Smooth muscle cell (in vitro differentiated cells): ENCODE measurements around the gene NFAT5. TPM values are rescaled to one million over a fixed set of nuclear protein-coding genes. Genes with fewer than 3 reads are reported as not detected.

Source experiments
- DNase-seq: peaks from one replicate; lab custom pipeline; 2025; ENCODE audit not compliant: unreplicated experiment; lab: John Stamatoyannopoulos, UW
- H2AFZ ChIP-seq: fragments of 200-600 bp; sonication (generic); 2 replicates; pipeline ENCODE4 v1.6.0; 2016; ENCODE audit warnings: antibody characterized with exemption, low read depth, mild to moderate bottlenecking
- H3F3A ChIP-seq: fragments of 200-600 bp; sonication (generic); 2 replicates; pipeline ENCODE4 v1.6.0; 2017; ENCODE audit warnings: antibody characterized with exemption, low read depth
- H3K27ac ChIP-seq: fragments of 200-600 bp; sonication (generic); 2 replicates; pipeline ENCODE4 v1.5.1; 2016; ENCODE audit warnings: low read depth, mild to moderate bottlenecking
- H3K27me3 ChIP-seq: fragments of 200-600 bp; sonication (generic); 2 replicates; pipeline ENCODE4 v1.6.1; 2016; ENCODE audit warnings: low read depth, mild to moderate bottlenecking
- H3K36me3 ChIP-seq: fragments of 200-600 bp; sonication (generic); 2 replicates; pipeline ENCODE4 v1.5.1; 2016; ENCODE audit warnings: low read depth
- H3K4me1 ChIP-seq: fragments of 200-600 bp; sonication (generic); 2 replicates; pipeline ENCODE4 v1.5.1; 2016; ENCODE audit warnings: low read depth
- H3K4me2 ChIP-seq: fragments of 200-600 bp; sonication (generic); 2 replicates; pipeline ENCODE4 v1.6.0; 2016; ENCODE audit warnings: mild to moderate bottlenecking
- H3K4me3 ChIP-seq: fragments of 200-600 bp; sonication (generic); 2 replicates; pipeline ENCODE4 v1.5.1; 2016; ENCODE audit warnings: mild to moderate bottlenecking
- H3K79me2 ChIP-seq: fragments of 200-600 bp; sonication (generic); 2 replicates; pipeline ENCODE4 v1.6.0; 2016; ENCODE audit warnings: low read depth, mild to moderate bottlenecking
- H3K9ac ChIP-seq: fragments of 200-600 bp; sonication (generic); 2 replicates; pipeline ENCODE4 v1.6.0; 2016; ENCODE audit warnings: low read depth
- H3K9me3 ChIP-seq: fragments of 200-600 bp; sonication (generic); replicated peaks from 2 replicates; pipeline ENCODE4 v1.5.1; 2016; ENCODE audit warnings: low read depth
- H4K20me1 ChIP-seq: fragments of 200-600 bp; sonication (generic); 2 replicates; pipeline ENCODE4 v1.6.0; 2016; ENCODE audit warnings: low read depth
- CTCF ChIP-seq: fragments of 200-600 bp; sonication (generic); IDR thresholded peaks from 2 replicates; pipeline ENCODE4 v1.5.1; 2017; ENCODE audit warnings: borderline replicate concordance, mild to moderate bottlenecking, antibody characterized with exemption; ENCODE audit not compliant: insufficient read depth, poor library complexity, severe bottlenecking
- WGBS: methylation state at CpG from one replicate; pipeline ENCODE4 v1.1.7; 2016; ENCODE audit warnings: low lambda C conversion rate; 5-methylcytosine and 5-hydroxymethylcytosine counted together
- polyA plus RNA-seq: library from polyadenylated mRNA; unstranded; fragments of >200 nt; fragmentation: Nextera tagmentation; extraction: Ambion mirVana; gene quantifications from 2 replicates; pipeline ENCODE4 v1.2.1, GENCODE V29; 2016
- total RNA-seq: library from RNA; depleted of rRNA; stranded (reverse); fragments of >200 nt; gene quantifications from 2 replicates; pipeline ENCODE4 v1.2.3, GENCODE V29; 2014

Gene NFAT5
- total and polyA plus RNA-seq, 2 experiments from 2014 or later, result 4.2 to 44.3 TPM

DNA sequence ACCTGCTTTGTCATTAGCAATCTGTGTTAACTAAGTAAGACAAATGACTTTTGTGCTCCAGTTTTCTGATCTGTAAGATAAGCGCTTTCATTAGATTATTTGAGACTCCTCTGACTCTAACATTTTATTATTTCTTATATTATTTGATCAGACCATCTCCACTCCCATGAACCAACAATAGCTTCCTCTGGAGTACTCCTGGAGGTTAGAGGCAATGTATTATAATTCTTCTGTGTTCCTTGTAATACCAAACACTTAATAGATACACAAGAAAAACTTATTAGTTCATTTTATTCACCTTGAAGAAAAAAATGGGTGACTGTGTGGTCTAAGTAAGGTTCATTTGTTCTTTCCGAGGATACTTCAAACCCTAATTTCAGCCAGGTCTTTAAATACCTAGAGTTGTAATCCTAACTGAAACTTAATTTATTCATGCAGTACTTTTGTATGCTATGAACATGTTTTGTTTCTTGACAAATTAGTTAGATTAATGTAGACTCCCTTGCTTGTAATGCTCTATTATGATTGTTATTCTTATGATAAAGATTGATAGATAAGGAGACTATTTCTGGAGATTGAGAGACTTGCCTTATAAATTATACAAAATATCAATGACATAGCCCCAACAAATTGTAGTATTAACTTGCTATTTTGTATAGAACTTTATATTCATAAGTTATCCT lies 106.7 kb downstream of the NFAT5 start:
- Histone ChIP-seq H3K36me3 (peaks cover 29% of the 10 kb centered on the region), H3K9me3 (no peaks in the 10 kb centered on the region), H3K79me2 (peaks cover 4% of the 10 kb centered on the region), H3K4me2 (peak overlapping the region; percentile 61), H3K4me3 (no peak overlapping the region), H3K4me1 (peaks cover 6% of the 10 kb centered on the region), H3K27me3 (no peaks in the 10 kb centered on the region), H4K20me1 (peaks cover 19% of the 10 kb centered on the region), H2AFZ (no peak overlapping the region), H3F3A (no peaks in the 10 kb centered on the region), H3K9ac (no peak overlapping the region), H3K27ac (peak overlapping the region; percentile 60)
- TF ChIP-seq CTCF, result no peak
- WGBS, result 95% methylated on average over 2 of the region's 2 CpGs
- no peak for DNase-seq

- Histone ChIP-seq H3F3A (no peaks in the 10 kb centered on the region), H3K27ac (peak overlapping the region; percentile 60), H3K4me3 (no peak overlapping the region), H3K79me2 (peaks cover 6% of the 10 kb centered on the region), H3K9me3 (no peaks in the 10 kb centered on the region), H3K36me3 (peaks cover 32% of the 10 kb centered on the region), H3K4me1 (peaks cover 6% of the 10 kb centered on the region), H4K20me1 (peaks cover 19% of the 10 kb centered on the region), H3K27me3 (no peaks in the 10 kb centered on the region), H3K4me2 (peak overlapping the region; percentile 61), H3K9ac (no peak overlapping the region), H2AFZ (no peak overlapping the region)
- 77% methylated on average over 3 of the region's 3 CpGs for WGBS
- TF ChIP-seq CTCF, result no peak
- no peak for DNase-seq
Observed at GRCh38 chr16:69672998-69673713, 107.4 kb downstream of the NFAT5 start.

- no peaks in the 10 kb centered on the region for H3K9me3 ChIP-seq
- TF ChIP-seq CTCF, result no peak
- no peak overlapping the region for H2AFZ ChIP-seq
- H4K20me1 ChIP-seq, result no peaks in the 10 kb centered on the region
- no peaks in the 10 kb centered on the region for H3K27me3 ChIP-seq
- H3K4me3 ChIP-seq, result no peak overlapping the region
- H3K9ac ChIP-seq, result no peak overlapping the region
- peaks cover 12% of the 10 kb centered on the region for H3K79me2 ChIP-seq
- H3F3A ChIP-seq, result no peaks in the 10 kb centered on the region
- no peaks in the 10 kb centered on the region for H3K4me1 ChIP-seq
- peaks cover 26% of the 10 kb centered on the region for H3K36me3 ChIP-seq
- H3K27ac ChIP-seq, result peak overlapping the region; percentile 4
- no peak overlapping the region for H3K4me2 ChIP-seq
- DNase-seq, result no peak
Observed at GRCh38 chr16:69680358-69680757, 114.6 kb downstream of the NFAT5 start.
